AG08395 (cell line): ENCODE data around the gene ATP9A.
"Not testable (repeated sequence)": the region's sequence is repeated elsewhere in the genome, so short reads cannot be mapped to it uniquely, and the experiment has no call there.

Experiments used
- DNase-seq: peaks from one replicate; pipeline ENCODE4 v3.0.0; 2012; ENCODE audit warnings: mixed read lengths, low spot score

The ATP9A gene

GRCh38 chr20:51723026-51723425 lies 45.2 kb downstream of the ATP9A start:
- not testable (repeated sequence) for DNase-seq

GRCh38 chr20:51722246-51722645 lies 45.9 kb downstream of the ATP9A start:
- DNase-seq, result not testable (repeated sequence)

DNA sequence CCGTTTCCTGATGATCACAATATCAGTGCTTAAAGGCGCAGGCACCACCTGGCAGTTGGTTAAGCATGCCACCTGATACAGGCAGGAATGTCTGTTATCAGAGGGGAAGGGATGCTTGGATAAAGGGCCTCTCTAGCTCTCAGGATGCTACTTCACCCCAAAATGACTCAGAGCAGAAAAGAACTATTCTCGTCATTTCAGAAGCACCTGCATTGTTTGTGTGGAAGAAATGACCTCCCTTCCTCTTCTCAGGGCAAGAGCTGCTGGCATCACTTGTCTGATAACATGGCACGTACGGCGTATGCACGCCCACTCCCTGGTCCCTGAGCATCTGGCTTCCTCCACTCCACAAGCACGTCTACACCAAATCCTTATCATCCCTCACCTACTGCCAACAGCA lies 47.3 kb downstream of the ATP9A start:
- no peak for DNase-seq

GRCh38 chr20:51720384-51720783 lies 47.8 kb downstream of the ATP9A start:
- no peak for DNase-seq

- no peak for DNase-seq
Observed at GRCh38 chr20:51715856-51716185, 52.4 kb downstream of the ATP9A start.

GRCh38 chr20:51715163-51715855 lies 52.9 kb downstream of the ATP9A start:
- DNase-seq, result peak; percentile 18

- no peak for DNase-seq
Observed at GRCh38 chr20:51713213-51713598, 55.0 kb downstream of the ATP9A start.

DNA sequence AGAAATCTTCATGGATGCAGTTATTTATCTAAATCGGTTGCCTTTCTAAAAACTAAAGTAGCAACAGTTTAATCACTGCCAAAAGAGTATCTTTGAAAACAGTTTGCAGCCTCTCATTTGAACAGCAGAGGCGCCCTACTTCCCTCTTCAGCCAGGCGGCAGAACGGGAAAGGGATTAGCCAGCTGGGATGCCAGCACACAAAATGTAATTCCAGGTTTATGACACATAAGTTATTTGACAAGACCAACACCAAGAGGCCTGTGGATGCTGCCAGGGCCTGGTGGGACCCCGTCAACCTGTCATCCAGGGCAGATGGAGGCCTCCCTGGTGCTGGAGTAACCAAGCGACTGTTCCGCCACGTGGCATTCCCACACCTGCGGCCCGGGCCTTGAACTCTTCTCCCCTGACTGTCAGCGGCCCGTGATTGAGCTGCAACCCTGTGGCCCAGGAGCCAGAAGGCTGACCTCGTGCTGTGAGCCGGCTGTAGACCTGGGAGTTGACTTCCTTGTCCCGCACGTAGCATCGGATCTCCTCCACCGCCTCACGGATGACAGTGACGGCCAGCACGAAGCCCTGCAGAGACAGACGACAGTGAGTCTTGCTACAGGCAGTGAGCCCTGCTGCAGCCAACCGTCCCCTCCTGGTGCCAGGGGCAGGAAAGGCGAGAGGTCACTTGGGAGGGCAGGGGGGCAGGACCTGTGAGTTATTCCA lies 55.5 kb downstream of the ATP9A start:
- peak; percentile 17 for DNase-seq

DNA sequence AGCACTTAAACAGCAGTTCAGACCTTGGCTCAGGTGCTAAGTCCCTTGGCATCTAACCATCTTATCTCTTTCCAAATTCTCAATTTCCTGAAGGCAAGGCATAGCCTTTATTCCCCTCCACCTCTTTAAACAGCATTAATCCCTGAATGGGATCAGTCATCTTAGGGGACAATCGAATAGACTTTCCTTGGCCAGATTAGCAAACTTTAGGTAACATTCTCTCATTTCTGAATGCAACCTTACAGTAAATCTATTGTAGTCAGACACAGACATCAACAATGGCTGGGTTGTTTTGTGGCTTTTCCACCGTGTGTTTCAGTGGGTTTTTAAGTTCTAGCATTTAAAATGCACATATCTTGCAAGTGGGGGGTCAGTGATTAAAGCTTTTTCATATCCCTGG lies 56.8 kb downstream of the ATP9A start:
- no peak for DNase-seq

DNA sequence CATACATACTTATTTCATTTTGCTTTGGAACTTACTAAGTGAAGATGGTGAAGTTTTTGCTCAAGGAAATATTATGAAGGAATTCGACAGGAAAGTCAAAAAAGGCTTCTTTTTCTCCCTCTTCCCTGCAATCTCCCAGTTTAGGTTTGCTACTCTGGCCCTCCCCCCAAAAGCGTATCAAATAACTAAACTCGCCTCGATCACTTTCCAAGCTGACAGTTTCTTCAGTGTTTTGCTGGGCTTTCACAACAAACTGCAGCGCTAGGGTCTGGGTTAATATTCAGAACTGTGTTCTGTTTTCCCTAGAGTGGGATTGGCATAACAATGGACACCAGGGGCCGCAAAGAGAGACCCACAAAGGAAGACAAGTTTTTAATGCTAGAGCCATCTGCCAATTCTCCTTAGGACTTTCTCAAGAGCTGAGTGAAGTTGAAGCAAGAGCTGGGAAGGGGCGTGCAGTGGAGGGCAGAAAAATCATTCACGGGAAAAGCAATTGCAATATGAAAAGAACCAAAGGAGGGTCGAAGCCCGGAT lies 57.8 kb downstream of the ATP9A start:
- no peak for DNase-seq

DNA sequence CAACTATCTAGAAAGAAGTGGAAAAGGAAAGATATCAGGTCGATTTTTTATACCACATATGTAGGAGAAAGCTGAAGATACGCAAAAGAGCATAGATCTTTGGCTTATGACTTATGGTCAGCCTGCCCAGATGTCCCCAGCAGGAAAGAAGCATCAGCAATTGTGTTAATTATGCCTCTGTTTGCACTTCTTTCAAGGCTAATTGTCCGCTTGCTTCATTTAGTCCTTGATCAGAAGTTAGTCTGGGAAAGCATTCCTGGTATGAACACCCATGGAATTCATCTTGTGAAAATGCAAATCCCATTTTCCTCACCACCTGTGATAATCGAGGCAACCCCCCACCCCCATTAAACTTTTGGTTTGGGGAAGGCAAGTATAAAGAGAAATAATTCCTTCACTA lies 62.8 kb downstream of the ATP9A start:
- DNase-seq, result no peak

GRCh38 chr20:51703400-51704287 lies 64.5 kb downstream of the ATP9A start:
- no peak for DNase-seq

- DNase-seq, result no peak
Observed at GRCh38 chr20:51702556-51702955, 65.6 kb downstream of the ATP9A start.

GRCh38 chr20:51700809-51701285 lies 67.3 kb downstream of the ATP9A start:
- peak; percentile 45 for DNase-seq

DNA sequence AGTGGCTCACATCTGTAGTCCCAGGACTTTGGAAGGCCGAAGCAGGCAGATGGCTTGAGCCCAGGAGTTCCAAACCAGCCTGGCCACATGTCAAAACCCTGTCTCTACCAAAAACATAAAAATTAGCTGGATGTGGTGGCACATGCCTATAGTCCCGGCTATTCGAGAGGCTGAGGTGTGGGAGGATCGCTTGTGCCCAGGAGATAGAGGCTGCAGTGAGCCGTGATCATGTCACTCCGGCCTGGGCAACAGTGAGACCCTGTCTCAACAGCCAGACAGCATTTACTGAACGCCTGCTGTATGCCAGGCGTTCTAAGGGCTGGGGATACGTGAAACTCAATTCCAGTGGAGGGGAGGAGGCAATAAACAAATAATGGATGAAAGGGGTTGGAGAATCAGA lies 69.9 kb downstream of the ATP9A start:
- DNase-seq, result no peak

- DNase-seq, result no peak
Observed at GRCh38 chr20:51697096-51697826, 70.9 kb downstream of the ATP9A start.

- DNase-seq, result no peak
Observed at GRCh38 chr20:51696304-51697071, 71.7 kb downstream of the ATP9A start.

- peak; percentile 82 for DNase-seq
Observed at GRCh38 chr20:51695574-51696303, 72.5 kb downstream of the ATP9A start.

GRCh38 chr20:51692806-51693400 lies 75.3 kb downstream of the ATP9A start:
- DNase-seq, result no peak

GRCh38 chr20:51691703-51692102 lies 76.5 kb downstream of the ATP9A start:
- DNase-seq, result no peak
